ENCODE results near the gene IGF1R. TPM values are rescaled to one million over a fixed set of nuclear protein-coding genes. Genes with fewer than 3 reads are reported as not detected.

IGF1R gene
- total RNA-seq, 1 experiment from 2014 or later = 51.6 TPM

DNA sequence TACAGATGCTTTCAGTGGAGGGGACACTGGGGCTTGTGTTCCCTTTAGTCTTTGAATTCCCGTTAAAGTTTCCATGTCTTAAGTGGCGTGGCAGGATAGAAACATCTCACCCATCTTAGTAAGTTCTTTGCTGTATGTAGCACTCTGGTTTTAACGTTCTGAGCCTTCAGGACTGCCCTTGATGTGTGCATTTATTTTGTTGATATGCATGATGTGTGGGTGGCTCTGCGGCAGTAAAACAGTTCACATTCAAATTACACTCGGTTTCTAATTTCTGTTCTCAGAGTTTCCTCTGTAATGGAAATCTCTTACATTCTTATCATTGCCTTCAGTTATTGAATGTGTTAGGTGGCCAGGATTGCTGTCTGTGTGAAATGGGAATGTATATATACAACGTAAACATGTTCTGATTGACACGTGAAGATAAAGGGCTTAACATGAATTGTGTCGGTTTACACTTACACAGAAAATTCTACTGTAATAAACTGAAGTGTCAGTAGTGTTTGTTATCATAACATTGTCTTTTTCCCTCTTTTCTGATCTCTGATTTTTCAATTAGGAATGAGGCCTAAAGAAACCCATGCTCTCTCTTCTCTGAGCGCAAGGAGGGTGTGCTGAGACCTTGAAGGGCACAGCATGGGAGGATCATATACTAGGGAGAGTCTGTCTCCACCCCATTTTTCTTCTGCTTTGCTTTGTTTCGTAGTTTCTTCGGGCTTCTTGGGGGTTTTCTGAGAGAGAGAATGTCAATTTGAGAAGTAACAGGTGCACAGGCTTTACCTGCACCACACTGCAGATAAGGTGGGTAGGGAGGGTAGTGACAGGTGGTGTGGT is 51.5 kb downstream of the IGF1R start:
- intact Hi-C loops (cut with micrococcal nuclease; ENCODE audit: unreplicated experiment) = no loop called here
- no peaks in the 10 kb centered on the region for H3K27me3 Mint-ChIP-seq (ENCODE audit: insufficient read depth, unreplicated experiment)
- POLR2A ChIA-PET = no interaction called here
- no peak for DNase-seq
- H3K36me3 Mint-ChIP-seq (ENCODE audit: insufficient read depth, unreplicated experiment) = no peaks in the 10 kb centered on the region
- no peaks in the 10 kb centered on the region for H3K9me3 ChIP-seq
- H3K4me3 Mint-ChIP-seq (ENCODE audit: unreplicated experiment) = no peak overlapping the region
- CTCF ChIA-PET = no interaction called here
- H3K9me3 Mint-ChIP-seq (ENCODE audit: unreplicated experiment) = no peaks in the 10 kb centered on the region
- H3K4me1 Mint-ChIP-seq (ENCODE audit: low read depth, unreplicated experiment) = peaks cover 29% of the 10 kb centered on the region
- no TSS peak for BruUV-seq (replicated peaks)
- TF ChIP-seq, protein P1, sequence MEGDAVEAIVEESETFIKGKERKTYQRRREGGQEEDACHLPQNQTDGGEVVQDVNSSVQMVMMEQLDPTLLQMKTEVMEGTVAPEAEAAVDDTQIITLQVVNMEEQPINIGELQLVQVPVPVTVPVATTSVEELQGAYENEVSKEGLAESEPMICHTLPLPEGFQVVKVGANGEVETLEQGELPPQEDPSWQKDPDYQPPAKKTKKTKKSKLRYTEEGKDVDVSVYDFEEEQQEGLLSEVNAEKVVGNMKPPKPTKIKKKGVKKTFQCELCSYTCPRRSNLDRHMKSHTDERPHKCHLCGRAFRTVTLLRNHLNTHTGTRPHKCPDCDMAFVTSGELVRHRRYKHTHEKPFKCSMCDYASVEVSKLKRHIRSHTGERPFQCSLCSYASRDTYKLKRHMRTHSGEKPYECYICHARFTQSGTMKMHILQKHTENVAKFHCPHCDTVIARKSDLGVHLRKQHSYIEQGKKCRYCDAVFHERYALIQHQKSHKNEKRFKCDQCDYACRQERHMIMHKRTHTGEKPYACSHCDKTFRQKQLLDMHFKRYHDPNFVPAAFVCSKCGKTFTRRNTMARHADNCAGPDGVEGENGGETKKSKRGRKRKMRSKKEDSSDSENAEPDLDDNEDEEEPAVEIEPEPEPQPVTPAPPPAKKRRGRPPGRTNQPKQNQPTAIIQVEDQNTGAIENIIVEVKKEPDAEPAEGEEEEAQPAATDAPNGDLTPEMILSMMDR (IDR thresholded peaks at IDR 0.05; ENCODE audit: insufficient read depth in 1 of 2, low read depth in 1 of 2, low read length in 1 of 2, severe bottlenecking in 1 of 2, unreplicated experiment in 1 of 2) = no peak
- H3K4me1 ChIP-seq = no peaks in the 10 kb centered on the region
- no peak overlapping the region for H3K4me3 ChIP-seq (ENCODE audit: low read depth, low read length)
- H3K27me3 ChIP-seq (replicated peaks; ENCODE audit: control insufficient read depth, insufficient read depth, low read length) = no peaks in the 10 kb centered on the region
- no peaks in the 10 kb centered on the region for H3K36me3 ChIP-seq (ENCODE audit: control insufficient read depth, insufficient read depth, low read length)
- H3K27ac Mint-ChIP-seq (ENCODE audit: unreplicated experiment) = no peak overlapping the region

DNA sequence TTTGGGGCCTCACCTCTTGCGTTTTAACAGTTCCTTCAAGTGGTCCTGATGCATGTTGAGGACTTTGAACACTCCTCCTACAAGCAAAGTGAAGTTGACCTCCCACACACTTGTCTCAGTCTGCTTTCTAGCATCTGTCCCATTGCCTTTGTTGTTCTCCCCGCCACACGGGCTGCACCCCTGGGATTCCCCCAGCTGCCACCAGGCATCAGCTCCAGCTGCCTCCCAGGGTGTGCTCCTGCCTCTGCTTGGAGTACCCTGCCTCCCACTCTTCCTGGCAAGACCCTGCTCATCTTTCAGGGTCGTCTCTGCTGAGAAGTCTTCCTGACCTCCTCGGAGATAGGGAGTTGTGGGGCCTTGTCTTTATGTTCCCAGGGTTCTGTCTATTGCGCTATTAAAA is 52.2 kb downstream of the IGF1R start:
- H3K27me3 ChIP-seq (replicated peaks; ENCODE audit: control insufficient read depth, insufficient read depth, low read length) = no peaks in the 10 kb centered on the region
- H3K4me3 ChIP-seq (ENCODE audit: low read depth, low read length) = no peak overlapping the region
- CTCF ChIA-PET = no interaction called here
- DNase-seq = no peak
- no peaks in the 10 kb centered on the region for H3K9me3 ChIP-seq
- Mint-ChIP-seq H3K4me3 (ENCODE audit: unreplicated experiment) (no peak overlapping the region), H3K27me3 (ENCODE audit: insufficient read depth, unreplicated experiment) (no peaks in the 10 kb centered on the region), H3K36me3 (ENCODE audit: insufficient read depth, unreplicated experiment) (no peaks in the 10 kb centered on the region), H3K27ac (ENCODE audit: unreplicated experiment) (no peak overlapping the region), H3K9me3 (ENCODE audit: unreplicated experiment) (no peaks in the 10 kb centered on the region), H3K4me1 (ENCODE audit: low read depth, unreplicated experiment) (peaks cover 25% of the 10 kb centered on the region)
- TF ChIP-seq, protein P1 (IDR thresholded peaks at IDR 0.05; ENCODE audit: insufficient read depth in 1 of 2, low read depth in 1 of 2, low read length in 1 of 2, severe bottlenecking in 1 of 2, unreplicated experiment in 1 of 2) = no peak
- H3K4me1 ChIP-seq = no peaks in the 10 kb centered on the region
- no TSS peak for BruUV-seq (replicated peaks)
- POLR2A ChIA-PET = no interaction called here
- intact Hi-C loops (cut with micrococcal nuclease; ENCODE audit: unreplicated experiment) = no loop called here
- no peaks in the 10 kb centered on the region for H3K36me3 ChIP-seq (ENCODE audit: control insufficient read depth, insufficient read depth, low read length)

DNA sequence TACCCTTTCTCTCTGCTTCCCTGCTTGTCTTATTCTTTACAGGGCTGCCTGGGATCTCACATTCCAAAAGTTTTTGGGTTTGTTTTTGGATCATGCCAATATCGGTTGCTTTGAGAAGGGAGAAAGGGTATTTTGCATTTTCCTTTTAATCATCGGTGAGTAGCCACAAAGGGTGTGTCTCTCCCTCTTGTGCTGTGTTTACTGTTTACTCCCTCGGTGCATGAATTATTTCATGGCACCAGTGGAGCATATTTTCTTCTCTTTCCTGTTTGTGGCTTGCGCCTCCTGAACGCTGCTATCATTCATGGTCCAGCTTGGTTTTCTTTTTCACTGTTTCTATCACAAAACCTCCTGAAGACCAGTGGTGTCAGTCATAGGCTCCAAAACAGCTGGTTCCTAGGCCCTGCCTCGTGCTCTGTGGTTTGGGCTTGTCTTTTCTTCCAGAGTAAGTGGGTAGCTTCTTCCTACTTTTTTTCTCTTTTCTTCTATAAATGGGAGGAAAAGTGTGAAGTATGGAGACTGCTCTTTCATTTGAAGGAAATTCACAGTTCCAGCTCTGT is 54.9 kb downstream of the IGF1R start:
- DNase-seq = no peak
- H3K4me1 ChIP-seq = no peaks in the 10 kb centered on the region
- no TSS peak for BruUV-seq (replicated peaks)
- ChIA-PET CTCF (no interaction called here), POLR2A (no interaction called here)
- H3K9me3 Mint-ChIP-seq (ENCODE audit: unreplicated experiment) = no peaks in the 10 kb centered on the region
- H3K4me3 ChIP-seq (ENCODE audit: low read depth, low read length) = no peak overlapping the region
- no peaks in the 10 kb centered on the region for H3K36me3 ChIP-seq (ENCODE audit: control insufficient read depth, insufficient read depth, low read length)
- H3K4me3 Mint-ChIP-seq (ENCODE audit: unreplicated experiment) = no peak overlapping the region
- no peaks in the 10 kb centered on the region for H3K27me3 Mint-ChIP-seq (ENCODE audit: insufficient read depth, unreplicated experiment)
- no peaks in the 10 kb centered on the region for H3K27me3 ChIP-seq (replicated peaks; ENCODE audit: control insufficient read depth, insufficient read depth, low read length)
- intact Hi-C loops (cut with micrococcal nuclease; ENCODE audit: unreplicated experiment) = no loop called here
- TF ChIP-seq, protein P1 (IDR thresholded peaks at IDR 0.05; ENCODE audit: insufficient read depth in 1 of 2, low read depth in 1 of 2, low read length in 1 of 2, severe bottlenecking in 1 of 2, unreplicated experiment in 1 of 2) = no peak
- no peak overlapping the region for H3K27ac Mint-ChIP-seq (ENCODE audit: unreplicated experiment)
- no peaks in the 10 kb centered on the region for H3K36me3 Mint-ChIP-seq (ENCODE audit: insufficient read depth, unreplicated experiment)
- H3K4me1 Mint-ChIP-seq (ENCODE audit: low read depth, unreplicated experiment) = peaks cover 16% of the 10 kb centered on the region
- H3K9me3 ChIP-seq = no peaks in the 10 kb centered on the region

All from Caco-2 (cell line).